GM12878 (cell line): ENCODE results near the gene TRPM3.

Source experiments
- BMI1 ChIP-seq: fragments of 450-650 bp; IDR thresholded peaks from 2 replicates; pipeline ENCODE4 v1.6.1; 2016; ENCODE audit warnings: mild to moderate bottlenecking, moderate library complexity, borderline replicate concordance
- CBFB ChIP-seq: IDR thresholded peaks from 2 replicates; pipeline ENCODE4 v1.6.1; 2016; ENCODE audit warnings: antibody characterized with exemption, low read depth
- CBX3 ChIP-seq: fragments of 200-600 bp; sonication (generic); IDR thresholded peaks from 2 replicates; pipeline ENCODE4 v1.6.1; 2016; ENCODE audit warnings: low read depth, borderline replicate concordance
- CTCF ChIP-seq, 3 experiments: IDR thresholded peaks in 2 of 3; conservative IDR thresholded peaks in 1 of 3; 2 replicates each; pipeline ENCODE4 v1.5.1; 2011; ENCODE audit warnings: low read depth in 3 of 3, low read length in 3 of 3, mild to moderate bottlenecking in 3 of 3, control low read depth in 2 of 3, moderate library complexity in 2 of 3, inconsistent platforms in 1 of 3, mixed read lengths in 1 of 3; ENCODE audit not compliant: control insufficient read depth in 2 of 3, insufficient read depth in 1 of 3; ENCODE audit errors: extremely low read depth in 1 of 3
- EGR1 ChIP-seq, 2 experiments: IDR thresholded peaks; 1 replicate in 1 of 2; 2 replicates in 1 of 2; pipeline ENCODE4 v1.6.1; 2011 to 2012; ENCODE audit warnings: low read depth in 2 of 2, low read length in 2 of 2, borderline replicate concordance in 1 of 2, mild to moderate bottlenecking in 1 of 2, moderate library complexity in 1 of 2
- LARP7 ChIP-seq: fragments of 450-650 bp; IDR thresholded peaks from 2 replicates; pipeline ENCODE4 v1.6.1; 2017; ENCODE audit warnings: mild to moderate bottlenecking
- MAX ChIP-seq: IDR thresholded peaks from 2 replicates; pipeline ENCODE4 v1.6.1; 2012; ENCODE audit warnings: low read depth, low read length, improper control_type of control experiment
- PBX3 ChIP-seq: IDR thresholded peaks from 2 replicates; pipeline ENCODE4 v1.6.1; 2011; ENCODE audit warnings: mild to moderate bottlenecking, low read depth, low read length, moderate library complexity; ENCODE audit not compliant: insufficient replicate concordance
- RFX5 ChIP-seq: IDR thresholded peaks from 2 replicates; pipeline ENCODE4 v1.6.1; 2011; ENCODE audit warnings: low read depth, low read length, improper control_type of control experiment
- SUZ12 ChIP-seq: fragments of 200-600 bp; sonication (generic); IDR thresholded peaks from one replicate; pipeline ENCODE4 v1.6.1; 2018; ENCODE audit warnings: antibody characterized with exemption, mild to moderate bottlenecking; ENCODE audit not compliant: unreplicated experiment
- ZSCAN29 ChIP-seq: fragments of 450-650 bp; IDR thresholded peaks from 2 replicates; pipeline ENCODE4 v1.6.1; 2017; ENCODE audit warnings: mild to moderate bottlenecking, moderate library complexity

GRCh38 chr9:70868041-70868440, 253.4 kb downstream of the TRPM3 start:
- TF ChIP-seq BMI1 (no peak), LARP7 (no peak), PBX3 (no peak), CBX3 (no peak), CTCF (IDR thresholded peaks at IDR 0.05 in 2 of 3, conservative IDR thresholded peaks at IDR 0.05 in 1 of 3; ENCODE audit: control insufficient read depth in 2 of 3, extremely low read depth in 1 of 3, insufficient read depth in 1 of 3, low read depth in 3 of 3, low read length in 3 of 3) (no peak), SUZ12 (no peak), ZSCAN29 (no peak), MAX (no peak), EGR1 (IDR thresholded peaks at IDR 0.05; ENCODE audit: borderline replicate concordance in 1 of 2, low read depth in 2 of 2, low read length in 2 of 2) (no peak), RFX5 (no peak), CBFB (no peak)
